ENCODE results near the gene GRHL3. TPM values are rescaled to one million over a fixed set of nuclear protein-coding genes. Genes with fewer than 3 reads are reported as not detected.

Gene GRHL3
- total and polyA plus RNA-seq, 10 of the 15 experiments (the other 5 are each of a cell fraction or from before 2014, with no cell fraction given) = 0.07 to 0.87 (median 0.34) TPM

- no TSS peak for BruUV-seq (replicated peaks)
- Histone ChIP-seq H3K4me3 (no peak overlapping the region), H3K9me3 (replicated peaks; ENCODE audit: control insufficient read depth, insufficient read depth, low read length) (no peaks in the 10 kb centered on the region), H2AFZ (ENCODE audit: control insufficient read depth, low read depth, low read length) (no peak overlapping the region), H3K4me2 (ENCODE audit: control insufficient read depth, insufficient read depth) (no peak overlapping the region), H3K9ac (ENCODE audit: control insufficient read depth, insufficient read depth, low read length) (no peak overlapping the region), H4K20me1 (ENCODE audit: control insufficient read depth, insufficient read depth) (no peaks in the 10 kb centered on the region), H3K79me2 (ENCODE audit: control insufficient read depth, insufficient read depth, low read length) (no peaks in the 10 kb centered on the region), H3K27ac (ENCODE audit: control insufficient read depth, insufficient read depth) (no peak overlapping the region), H3K4me1 (ENCODE audit: control insufficient read depth, insufficient read depth, low read length) (no peaks in the 10 kb centered on the region), H3K27me3 (replicated peaks in 1 of 2; ENCODE audit: control insufficient read depth in 2 of 2, insufficient read depth in 2 of 2, low read length in 1 of 2) (peaks cover 3 to 4% of the 10 kb centered on the region in 2 experiments; a peak in 3 of 4 replicates), H3K36me3 (ENCODE audit: control insufficient read depth in 2 of 2, insufficient read depth in 2 of 2, low read length in 1 of 2) (no peaks in the 10 kb centered on the region)
- intact Hi-C loops (cut with micrococcal nuclease; ENCODE audit: unreplicated experiment) (no loop called here), in situ Hi-C loops (cut with MboI) (no loop called here)
- TF ChIP-seq ETV6 (conservative IDR thresholded peaks at IDR 0.05 in 1 of 2, IDR thresholded peaks at IDR 0.05 in 1 of 2; ENCODE audit: borderline replicate concordance in 1 of 2, low read depth in 1 of 2) = no peak
- ChIA-PET RAD21 (ENCODE audit: unreplicated experiment) (no interaction called here), POLR2A (no interaction called here), CTCF (interaction anchor here (1.5 kb wide), 1 partner anchor 89 kb away, joined by 6 read pairs; no protein-coding TSS in a partner anchor), SMC1A (ENCODE audit: uncharacterized antibody, unreplicated experiment) (interaction anchor here (0.8 to 0.9 kb wide), 2 partner anchors 21 to 103 kb away, joined by 3 to 5 read pairs; no protein-coding TSS in a partner anchor)
- DNase-seq (ENCODE audit: low read depth, low spot score) = no peak
- WGBS (ENCODE audit: insufficient coverage, insufficient replicate concordance, low lambda C conversion rate, missing lambda C conversion rate) = 32% methylated on average over 3 of the region's 3 CpGs
- no peak for FAIRE-seq
- no peak for ATAC-seq
Observed at GRCh38 chr1:24302209-24302611, 16.9 kb upstream of the GRHL3 start.

GRCh38 chr1:24303600-24303999 lies 15.6 kb upstream of the GRHL3 start:
- Histone ChIP-seq H3K79me2 (ENCODE audit: control insufficient read depth, insufficient read depth, low read length) (no peaks in the 10 kb centered on the region), H3K36me3 (ENCODE audit: control insufficient read depth in 2 of 2, insufficient read depth in 2 of 2, low read length in 1 of 2) (no peaks in the 10 kb centered on the region), H3K4me1 (ENCODE audit: control insufficient read depth, insufficient read depth, low read length) (no peaks in the 10 kb centered on the region), H3K4me3 (no peak overlapping the region), H3K9me3 (replicated peaks; ENCODE audit: control insufficient read depth, insufficient read depth, low read length) (no peaks in the 10 kb centered on the region), H2AFZ (ENCODE audit: control insufficient read depth, low read depth, low read length) (no peak overlapping the region), H3K9ac (ENCODE audit: control insufficient read depth, insufficient read depth, low read length) (no peak overlapping the region), H3K4me2 (ENCODE audit: control insufficient read depth, insufficient read depth) (no peak overlapping the region), H3K27ac (ENCODE audit: control insufficient read depth, insufficient read depth) (no peak overlapping the region), H4K20me1 (ENCODE audit: control insufficient read depth, insufficient read depth) (no peaks in the 10 kb centered on the region), H3K27me3 (replicated peaks in 1 of 2; ENCODE audit: control insufficient read depth in 2 of 2, insufficient read depth in 2 of 2, low read length in 1 of 2) (peaks cover 5% of the 10 kb centered on the region in 2 experiments; a peak in 2 of 4 replicates)
- no peak for DNase-seq (ENCODE audit: low read depth, low spot score)
- ChIA-PET RAD21 (ENCODE audit: unreplicated experiment) (no interaction called here), POLR2A (no interaction called here), SMC1A (ENCODE audit: uncharacterized antibody, unreplicated experiment) (no interaction called here), CTCF (interaction anchor here (0.9 to 1.5 kb wide), 2 partner anchors 87 to 104 kb away, joined by 3 to 6 read pairs; no protein-coding TSS in a partner anchor)
- BruUV-seq (replicated peaks) = no TSS peak
- ATAC-seq = no peak
- intact Hi-C loops (cut with micrococcal nuclease; ENCODE audit: unreplicated experiment) (no loop called here), in situ Hi-C loops (cut with MboI) (no loop called here)
- WGBS (ENCODE audit: insufficient coverage, insufficient replicate concordance, low lambda C conversion rate, missing lambda C conversion rate) = 60% methylated on average over 4 of the region's 4 CpGs
- FAIRE-seq = no peak
- TF ChIP-seq E2F4 (IDR thresholded peaks at IDR 0.05; ENCODE audit: low read depth, low read length) (no peak), JUND (IDR thresholded peaks at IDR 0.05; ENCODE audit: low read depth, low read length) (no peak), RELA (IDR thresholded peaks at IDR 0.05; ENCODE audit: borderline replicate concordance, partially characterized antibody) (no peak), EGR1 (IDR thresholded peaks at IDR 0.05; ENCODE audit: borderline replicate concordance in 1 of 2, low read depth in 2 of 2, low read length in 2 of 2) (no peak), CBX3 (IDR thresholded peaks at IDR 0.05; ENCODE audit: borderline replicate concordance, low read depth) (no peak), ATF2 (IDR thresholded peaks at IDR 0.05; ENCODE audit: low read length) (no peak), NR2F1 (conservative IDR thresholded peaks at IDR 0.05) (no peak), NR2C1 (IDR thresholded peaks at IDR 0.05) (no peak), MYB (IDR thresholded peaks at IDR 0.05; ENCODE audit: borderline replicate concordance, low read depth, low read length) (no peak), MTA2 (IDR thresholded peaks at IDR 0.05; ENCODE audit: low read depth) (no peak), TCF12 (IDR thresholded peaks at IDR 0.05; ENCODE audit: low read depth, low read length) (no peak), USF2 (IDR thresholded peaks at IDR 0.05; ENCODE audit: borderline replicate concordance, low read depth, low read length) (no peak), POLR2A (IDR thresholded peaks at IDR 0.05; ENCODE audit: low read depth, low read length) (no peak), ZBED1 (IDR thresholded peaks at IDR 0.05; ENCODE audit: borderline replicate concordance) (no peak)
